ENCODE data around the gene CHN2.

The CHN2 gene

GRCh38 chr7:29269935-29270334 is 75.4 kb downstream of the CHN2 start:
- H3K9ac ChIP-seq (ENCODE audit: low read depth, low read length), result no peak overlapping the region
- peaks cover 12% of the 10 kb centered on the region; the same call in 1 of the 2 replicates for H3K4me1 ChIP-seq (ENCODE audit: insufficient read depth, low read length)
- no peaks in the 10 kb centered on the region for H3K9me3 ChIP-seq (ENCODE audit: control insufficient read depth, insufficient read depth, low read length)
- H3K36me3 ChIP-seq (ENCODE audit: insufficient read depth, low read length), result no peaks in the 10 kb centered on the region

GRCh38 chr7:29270594-29271318 is 76.2 kb downstream of the CHN2 start:
- no peaks in the 10 kb centered on the region for H3K9me3 ChIP-seq (ENCODE audit: control insufficient read depth, insufficient read depth, low read length)
- no peak overlapping the region for H3K9ac ChIP-seq (ENCODE audit: low read depth, low read length)
- peaks cover 13% of the 10 kb centered on the region; the same call in 1 of the 2 replicates for H3K4me1 ChIP-seq (ENCODE audit: insufficient read depth, low read length)
- no peaks in the 10 kb centered on the region for H3K36me3 ChIP-seq (ENCODE audit: insufficient read depth, low read length)

GRCh38 chr7:29271319-29271658 is 76.7 kb downstream of the CHN2 start:
- Histone ChIP-seq H3K9ac (ENCODE audit: low read depth, low read length) (no peak overlapping the region), H3K36me3 (ENCODE audit: insufficient read depth, low read length) (no peaks in the 10 kb centered on the region), H3K9me3 (ENCODE audit: control insufficient read depth, insufficient read depth, low read length) (no peaks in the 10 kb centered on the region), H3K4me1 (ENCODE audit: insufficient read depth, low read length) (peaks cover 18% of the 10 kb centered on the region)

- no peaks in the 10 kb centered on the region for H3K36me3 ChIP-seq (ENCODE audit: insufficient read depth, low read length)
- peaks cover 24% of the 10 kb centered on the region for H3K4me1 ChIP-seq (ENCODE audit: insufficient read depth, low read length)
- H3K9ac ChIP-seq (ENCODE audit: low read depth, low read length), result no peak overlapping the region
- H3K9me3 ChIP-seq (ENCODE audit: control insufficient read depth, insufficient read depth, low read length), result no peaks in the 10 kb centered on the region
Measured at GRCh38 chr7:29272057-29272456, 77.5 kb downstream of the CHN2 start.

- Histone ChIP-seq H3K4me1 (ENCODE audit: insufficient read depth, low read length) (peaks cover 27% of the 10 kb centered on the region), H3K36me3 (ENCODE audit: insufficient read depth, low read length) (no peaks in the 10 kb centered on the region), H3K9ac (ENCODE audit: low read depth, low read length) (no peak overlapping the region), H3K9me3 (ENCODE audit: control insufficient read depth, insufficient read depth, low read length) (no peaks in the 10 kb centered on the region)
Measured at GRCh38 chr7:29274146-29275017, 79.8 kb downstream of the CHN2 start.

GRCh38 chr7:29275018-29275318 is 80.4 kb downstream of the CHN2 start:
- H3K36me3 ChIP-seq (ENCODE audit: insufficient read depth, low read length), result no peaks in the 10 kb centered on the region
- peaks cover 27% of the 10 kb centered on the region for H3K4me1 ChIP-seq (ENCODE audit: insufficient read depth, low read length)
- H3K9ac ChIP-seq (ENCODE audit: low read depth, low read length), result no peak overlapping the region
- H3K9me3 ChIP-seq (ENCODE audit: control insufficient read depth, insufficient read depth, low read length), result no peaks in the 10 kb centered on the region

- H3K4me1 ChIP-seq (ENCODE audit: insufficient read depth, low read length), result peaks cover 27% of the 10 kb centered on the region
- H3K36me3 ChIP-seq (ENCODE audit: insufficient read depth, low read length), result no peaks in the 10 kb centered on the region
- H3K9ac ChIP-seq (ENCODE audit: low read depth, low read length), result no peak overlapping the region
- no peaks in the 10 kb centered on the region for H3K9me3 ChIP-seq (ENCODE audit: control insufficient read depth, insufficient read depth, low read length)
Measured at GRCh38 chr7:29275493-29275892, 80.9 kb downstream of the CHN2 start.

GRCh38 chr7:29276199-29276598 is 81.6 kb downstream of the CHN2 start:
- Histone ChIP-seq H3K4me1 (ENCODE audit: insufficient read depth, low read length) (peaks cover 20% of the 10 kb centered on the region), H3K36me3 (ENCODE audit: insufficient read depth, low read length) (no peaks in the 10 kb centered on the region), H3K9ac (ENCODE audit: low read depth, low read length) (no peak overlapping the region), H3K9me3 (ENCODE audit: control insufficient read depth, insufficient read depth, low read length) (no peaks in the 10 kb centered on the region)

- H3K4me1 ChIP-seq (ENCODE audit: insufficient read depth, low read length), result peaks cover 15% of the 10 kb centered on the region
- H3K36me3 ChIP-seq (ENCODE audit: insufficient read depth, low read length), result no peaks in the 10 kb centered on the region
- no peaks in the 10 kb centered on the region for H3K9me3 ChIP-seq (ENCODE audit: control insufficient read depth, insufficient read depth, low read length)
- no peak overlapping the region for H3K9ac ChIP-seq (ENCODE audit: low read depth, low read length)
Measured at GRCh38 chr7:29276806-29277205, 82.2 kb downstream of the CHN2 start.

GRCh38 chr7:29277436-29278215 is 83.1 kb downstream of the CHN2 start:
- H3K9ac ChIP-seq (ENCODE audit: low read depth, low read length), result no peak overlapping the region
- H3K4me1 ChIP-seq (ENCODE audit: insufficient read depth, low read length), result peaks cover 15% of the 10 kb centered on the region
- H3K9me3 ChIP-seq (ENCODE audit: control insufficient read depth, insufficient read depth, low read length), result no peaks in the 10 kb centered on the region
- no peaks in the 10 kb centered on the region for H3K36me3 ChIP-seq (ENCODE audit: insufficient read depth, low read length)

GRCh38 chr7:29278337-29279069 is 83.9 kb downstream of the CHN2 start:
- no peaks in the 10 kb centered on the region for H3K9me3 ChIP-seq (ENCODE audit: control insufficient read depth, insufficient read depth, low read length)
- peaks cover 20% of the 10 kb centered on the region for H3K4me1 ChIP-seq (ENCODE audit: insufficient read depth, low read length)
- no peaks in the 10 kb centered on the region for H3K36me3 ChIP-seq (ENCODE audit: insufficient read depth, low read length)

GRCh38 chr7:29281782-29282541 is 87.4 kb downstream of the CHN2 start:
- Histone ChIP-seq H3K9me3 (ENCODE audit: control insufficient read depth, insufficient read depth, low read length) (no peaks in the 10 kb centered on the region), H3K9ac (ENCODE audit: low read depth, low read length) (no peak overlapping the region), H3K4me1 (ENCODE audit: insufficient read depth, low read length) (peaks cover 8% of the 10 kb centered on the region; the same call in 1 of the 2 replicates), H3K36me3 (ENCODE audit: insufficient read depth, low read length) (no peaks in the 10 kb centered on the region)

More at GRCh38 chr7:29278337-29279069, 83.9 kb downstream of the CHN2 start:
- no peak overlapping the region for H3K9ac ChIP-seq (ENCODE audit: low read depth, low read length)

GRCh38 chr7:29282819-29283414 is 88.3 kb downstream of the CHN2 start:
- Histone ChIP-seq H3K4me1 (ENCODE audit: insufficient read depth, low read length) (peaks cover 6% of the 10 kb centered on the region; the same call in 1 of the 2 replicates), H3K36me3 (ENCODE audit: insufficient read depth, low read length) (no peaks in the 10 kb centered on the region), H3K9ac (ENCODE audit: low read depth, low read length) (no peak overlapping the region), H3K9me3 (ENCODE audit: control insufficient read depth, insufficient read depth, low read length) (no peaks in the 10 kb centered on the region)

Data from ES-I3 (cell line).